Sigmoid colon (tissue), 4 donors: ENCODE measurements around the gene RASEF.

ENCODE experiments used
- CTCF ChIP-seq, 4 experiments: fragments of 450-650 bp in 3 of 4; fragments of 200-600 bp in 1 of 4; IDR thresholded peaks; one replicate each; pipeline ENCODE4 v1.5.1; 2016 to 2019; ENCODE audit warnings: antibody characterized with exemption in 4 of 4, mild to moderate bottlenecking in 3 of 4, moderate library complexity in 2 of 4
- EP300 ChIP-seq, 4 donors: sonication (generic); formaldehyde crosslinking; IDR thresholded peaks; one replicate each; pipeline ENCODE4 v1.6.1; 2017; ENCODE audit warnings: antibody characterized with exemption in 4 of 4
- POLR2A ChIP-seq, 2 donors: fragments of 450-650 bp; IDR thresholded peaks; one replicate each; pipeline ENCODE4 v1.6.1; 2016; ENCODE audit warnings: antibody characterized with exemption in 2 of 2, mild to moderate bottlenecking in 2 of 2, moderate library complexity in 2 of 2

- no peak for TF ChIP-seq CTCF (IDR thresholded peaks at IDR 0.05)
- TF ChIP-seq POLR2A (IDR thresholded peaks at IDR 0.05), result no peak
- no peak for TF ChIP-seq EP300 (IDR thresholded peaks at IDR 0.05)
These were observed 105.2 kb downstream of the RASEF start for GRCh38 chr9:82957529-82958379.
